T follicular helper cell (primary cell): Measurements from ENCODE around the gene LARP4B.

Experiments
- DNase-seq: peaks from one replicate; pipeline ENCODE4 v3.0.0-alpha.2; 2020; ENCODE audit warnings: low read depth

The LARP4B gene

GRCh38 chr10:807163-807957 lies 124.1 kb downstream of the LARP4B start:
- DNase-seq, result no peak

GRCh38 chr10:806451-807162 lies 124.9 kb downstream of the LARP4B start:
- DNase-seq, result no peak

GRCh38 chr10:805620-806305 lies 125.7 kb downstream of the LARP4B start:
- DNase-seq, result no peak

- DNase-seq, result no peak
These were observed 126.5 kb downstream of the LARP4B start for GRCh38 chr10:804787-805619.

- no peak for DNase-seq
These were observed 127.2 kb downstream of the LARP4B start for GRCh38 chr10:804191-804781.

DNA sequence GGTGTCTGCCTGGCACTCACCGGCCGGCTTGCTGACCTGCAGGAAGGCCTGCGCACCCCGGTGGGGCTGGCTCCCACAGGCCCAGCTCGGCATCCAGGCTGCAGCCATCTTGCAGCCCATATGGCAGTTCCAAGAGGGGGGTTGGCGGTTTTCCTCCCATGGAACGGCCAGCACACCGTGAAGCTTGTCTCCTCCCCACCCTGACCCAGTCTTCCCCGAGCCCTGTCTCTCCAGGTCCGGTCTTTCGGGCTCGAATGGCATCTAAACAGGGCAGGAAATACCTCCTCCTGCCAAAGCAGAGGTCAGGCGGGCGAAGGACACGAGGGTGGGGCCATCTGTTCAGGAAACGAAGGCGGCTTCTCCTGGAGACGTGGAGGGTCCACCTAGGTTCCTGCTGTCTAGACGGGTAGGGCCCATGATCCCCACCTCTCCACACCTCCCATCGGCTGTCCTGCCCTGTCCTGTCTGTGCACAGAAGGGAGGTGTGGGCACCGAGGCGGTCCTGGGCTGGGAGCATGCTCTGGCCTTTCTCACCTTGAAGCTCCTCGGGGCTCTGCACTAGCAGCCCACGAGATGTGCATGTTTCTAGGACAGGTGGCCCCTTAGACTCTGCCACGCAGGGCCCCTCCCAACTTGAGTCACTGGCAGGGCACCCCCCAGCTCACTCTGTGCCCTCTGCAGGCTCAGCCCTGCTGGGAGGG lies 128.3 kb downstream of the LARP4B start:
- no peak for DNase-seq

- no peak for DNase-seq
These were observed 129.0 kb downstream of the LARP4B start for GRCh38 chr10:802506-802905.

GRCh38 chr10:797179-797578 lies 134.3 kb downstream of the LARP4B start:
- DNase-seq, result no peak

DNA sequence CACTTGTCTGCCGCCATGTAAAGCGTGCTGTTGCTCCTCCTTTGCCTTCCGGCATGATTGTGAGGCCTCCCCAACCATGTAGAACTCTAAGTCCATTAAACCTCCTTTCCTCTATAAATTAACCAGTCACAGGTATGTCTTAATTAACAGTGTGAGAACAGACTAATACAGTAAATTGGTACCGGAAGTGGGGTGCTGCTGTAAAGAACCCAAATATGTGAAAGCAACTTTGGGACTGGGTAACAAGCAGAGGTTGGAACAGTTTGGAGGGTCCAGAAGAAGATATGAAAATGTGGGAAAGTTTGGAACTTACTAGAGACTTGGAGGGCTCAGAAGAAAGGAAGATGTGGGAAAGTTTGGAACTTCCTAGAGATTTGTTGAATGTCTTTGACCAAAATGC lies 135.3 kb downstream of the LARP4B start:
- no peak for DNase-seq

- DNase-seq, result no peak
These were observed 137.0 kb downstream of the LARP4B start for GRCh38 chr10:794382-794956.

DNA sequence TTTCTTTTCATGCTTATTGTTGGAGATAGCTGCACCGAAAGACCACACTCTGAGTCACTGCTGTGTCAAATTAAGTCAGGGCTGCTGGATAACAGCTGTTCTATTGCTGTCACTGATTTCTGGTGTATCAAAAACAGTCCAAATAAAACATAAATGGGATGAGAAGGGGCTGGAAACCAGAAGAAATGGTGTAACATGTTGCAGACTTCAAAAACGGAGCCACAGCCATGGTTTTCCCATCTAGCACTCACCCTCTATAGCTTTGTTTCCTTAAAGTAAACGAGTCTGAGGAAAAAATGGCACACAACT lies 138.8 kb downstream of the LARP4B start:
- no peak for DNase-seq

DNA sequence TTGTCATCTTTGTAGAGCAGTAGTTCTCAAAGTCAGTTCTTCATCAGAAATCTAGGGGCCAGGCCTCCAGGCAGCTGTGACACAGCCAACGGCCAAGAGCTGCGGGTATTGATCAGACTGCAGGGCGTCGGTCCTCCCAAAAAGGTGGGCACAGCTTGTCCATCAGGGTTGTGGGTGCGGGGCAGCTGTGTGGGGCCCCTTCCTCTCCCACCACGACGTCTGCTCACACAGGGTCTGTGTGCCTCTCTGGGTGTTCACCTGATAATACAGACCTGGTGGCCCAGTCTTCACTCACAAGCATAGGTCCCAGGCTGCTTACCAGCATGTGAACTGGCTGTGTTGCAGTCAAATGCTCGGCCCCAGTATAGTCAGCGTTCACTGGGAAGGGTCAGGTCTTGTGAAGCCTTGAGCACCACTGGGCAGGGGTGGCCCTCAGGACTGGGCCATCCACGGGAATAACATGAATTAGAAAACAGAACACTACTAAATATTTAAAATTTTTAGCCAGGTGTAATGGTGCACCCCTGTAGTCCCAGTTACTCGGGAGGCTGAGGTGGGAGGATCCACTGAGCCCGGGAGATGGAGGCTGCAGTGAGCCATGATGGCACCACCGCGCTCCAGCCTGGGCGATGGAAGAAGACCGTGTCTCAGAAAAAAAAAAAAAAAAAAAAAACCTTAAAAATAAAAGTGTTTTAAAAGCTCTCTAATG lies 139.3 kb downstream of the LARP4B start:
- no peak for DNase-seq

GRCh38 chr10:791639-792038 lies 139.9 kb downstream of the LARP4B start:
- DNase-seq, result no peak

GRCh38 chr10:790821-791551 lies 140.5 kb downstream of the LARP4B start:
- DNase-seq, result no peak

DNA sequence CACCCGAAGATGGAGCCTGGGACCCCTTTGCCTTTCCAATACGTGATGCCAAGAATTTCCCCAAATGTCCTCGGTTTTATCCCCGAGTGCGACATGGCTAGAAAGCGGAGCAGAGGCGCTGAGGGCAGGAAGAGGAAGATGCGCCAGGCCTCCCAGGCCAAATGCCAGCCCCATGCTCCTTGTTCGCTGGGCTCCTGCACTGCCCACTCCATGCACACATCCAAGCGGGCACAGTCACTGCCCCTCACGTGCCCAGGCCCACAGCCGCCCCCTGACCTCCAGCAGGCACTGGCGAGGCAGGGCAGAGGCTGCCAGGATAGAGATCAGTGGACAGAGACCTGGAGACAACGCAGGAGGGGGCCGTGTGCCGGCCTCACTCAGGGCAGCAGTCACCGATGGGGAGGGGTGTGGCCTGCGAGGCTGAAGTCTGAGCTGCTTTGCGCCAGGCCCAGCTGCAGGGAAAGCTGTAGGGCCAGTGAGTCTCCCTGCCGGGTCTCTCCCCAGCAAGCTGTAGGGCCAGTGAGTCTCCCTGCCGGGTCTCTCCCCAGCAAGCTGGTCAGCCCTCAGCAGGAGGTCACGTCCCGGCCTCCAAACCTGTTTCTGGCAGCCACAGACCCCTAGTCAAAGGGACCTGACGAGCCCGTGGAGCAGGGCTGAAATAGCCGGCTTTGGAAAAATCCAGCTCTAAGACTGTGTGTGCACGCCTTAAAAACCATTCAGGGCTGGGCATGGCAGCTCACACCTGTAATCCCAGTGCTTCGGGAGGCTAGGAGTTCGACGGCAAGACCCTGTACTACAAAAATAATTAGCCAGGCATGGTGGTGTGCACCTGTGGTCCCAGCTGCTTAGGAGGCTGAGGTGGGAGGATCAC lies 141.4 kb downstream of the LARP4B start:
- no peak for DNase-seq

GRCh38 chr10:788796-789748 lies 142.4 kb downstream of the LARP4B start:
- no peak for DNase-seq

DNA sequence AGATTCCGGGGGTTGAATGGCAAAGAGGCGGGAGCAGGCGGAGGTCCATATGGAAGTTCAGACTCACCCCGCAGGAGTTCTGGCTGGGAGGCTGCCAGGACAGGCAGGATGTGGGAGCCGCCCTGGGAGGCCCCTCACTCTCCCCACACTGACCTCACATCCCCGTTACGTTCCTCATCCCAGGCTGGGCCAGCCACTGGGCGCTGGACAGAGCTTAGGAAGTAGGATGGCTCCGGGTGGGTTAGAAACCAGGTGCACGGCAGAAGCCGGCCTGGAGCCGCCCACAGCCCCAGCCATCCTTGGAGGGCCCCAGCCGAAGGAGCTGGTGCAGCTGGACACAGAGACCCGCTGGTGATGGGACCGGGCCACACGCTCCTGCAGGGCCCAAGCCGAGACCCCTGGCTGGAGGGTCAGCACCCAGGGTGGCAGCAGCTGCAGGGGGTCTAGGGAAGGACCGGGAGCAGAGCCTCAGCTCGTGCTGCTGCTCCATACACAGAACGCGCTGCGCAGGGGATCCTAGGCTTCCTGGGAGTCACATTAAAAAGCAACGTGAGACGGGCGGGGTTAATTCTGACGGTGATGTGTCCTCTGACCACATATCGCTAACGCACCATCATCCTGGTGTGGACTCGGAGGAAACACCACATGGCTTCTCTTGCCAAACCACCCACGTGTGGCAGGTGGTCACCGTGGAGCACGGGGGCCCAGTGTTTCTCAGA lies 143.4 kb downstream of the LARP4B start:
- no peak for DNase-seq
